Ishikawa (cell line): ENCODE measurements around the gene ACVR1B.

Experiments used
- EP300 ChIP-seq: IDR thresholded peaks from 2 replicates; pipeline ENCODE4 v1.6.1; 2012; ENCODE audit warnings: borderline replicate concordance
- TEAD4 ChIP-seq: IDR thresholded peaks from 2 replicates; pipeline ENCODE4 v1.6.1; 2012

DNA sequence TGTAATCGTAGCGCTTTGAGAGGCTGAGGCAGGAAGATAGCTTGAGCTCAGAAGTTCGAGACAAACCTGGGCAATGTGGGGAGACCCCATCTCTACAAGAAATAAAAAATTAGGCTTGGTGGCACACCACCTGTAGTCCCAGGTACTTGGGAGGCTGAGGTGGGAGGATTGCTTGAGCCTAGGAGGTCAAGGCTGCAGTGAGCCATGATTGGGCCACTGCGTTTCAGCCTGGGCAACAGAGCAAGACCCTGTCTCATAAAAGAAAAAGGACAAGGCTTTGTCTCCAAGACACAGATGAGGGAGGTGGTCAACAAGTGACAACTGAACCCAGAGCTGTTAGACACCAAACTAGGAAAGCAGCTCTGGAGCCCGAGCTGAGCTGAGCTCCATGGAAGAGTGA, 40.7 kb downstream of the ACVR1B start:
- TF ChIP-seq TEAD4 (no peak), EP300 (no peak)
